ENCODE data around the gene NTRK3. TPM values are rescaled to one million over a fixed set of nuclear protein-coding genes. Genes with fewer than 3 reads are reported as not detected.

Gene NTRK3
- total and polyA plus RNA-seq, 2 donors (not counting 3 experiments of a cell fraction or from before 2014, with no cell fraction given): not detected

DNA sequence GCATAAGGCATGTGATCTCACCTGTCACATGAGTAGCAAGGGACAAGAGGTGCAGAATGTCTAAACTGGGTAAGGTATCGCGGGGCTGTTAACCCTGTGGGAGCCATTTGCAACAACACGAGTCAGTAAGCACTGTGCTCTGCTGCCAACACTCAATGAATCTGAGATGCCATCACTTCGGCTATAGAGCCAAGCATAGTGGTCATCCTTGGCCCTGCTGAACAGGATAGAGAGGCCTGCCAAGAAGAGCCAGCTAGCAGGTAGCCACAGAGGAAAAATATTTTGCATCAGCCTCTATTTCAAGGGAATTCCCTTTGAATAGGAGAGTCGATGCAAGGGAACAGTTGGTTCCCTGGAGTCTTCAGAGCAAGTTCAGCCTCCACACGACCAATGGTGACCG is 137.8 kb downstream of the NTRK3 start:
- POLR2A ChIA-PET: no interaction called here
- TF ChIP-seq, protein P1, sequence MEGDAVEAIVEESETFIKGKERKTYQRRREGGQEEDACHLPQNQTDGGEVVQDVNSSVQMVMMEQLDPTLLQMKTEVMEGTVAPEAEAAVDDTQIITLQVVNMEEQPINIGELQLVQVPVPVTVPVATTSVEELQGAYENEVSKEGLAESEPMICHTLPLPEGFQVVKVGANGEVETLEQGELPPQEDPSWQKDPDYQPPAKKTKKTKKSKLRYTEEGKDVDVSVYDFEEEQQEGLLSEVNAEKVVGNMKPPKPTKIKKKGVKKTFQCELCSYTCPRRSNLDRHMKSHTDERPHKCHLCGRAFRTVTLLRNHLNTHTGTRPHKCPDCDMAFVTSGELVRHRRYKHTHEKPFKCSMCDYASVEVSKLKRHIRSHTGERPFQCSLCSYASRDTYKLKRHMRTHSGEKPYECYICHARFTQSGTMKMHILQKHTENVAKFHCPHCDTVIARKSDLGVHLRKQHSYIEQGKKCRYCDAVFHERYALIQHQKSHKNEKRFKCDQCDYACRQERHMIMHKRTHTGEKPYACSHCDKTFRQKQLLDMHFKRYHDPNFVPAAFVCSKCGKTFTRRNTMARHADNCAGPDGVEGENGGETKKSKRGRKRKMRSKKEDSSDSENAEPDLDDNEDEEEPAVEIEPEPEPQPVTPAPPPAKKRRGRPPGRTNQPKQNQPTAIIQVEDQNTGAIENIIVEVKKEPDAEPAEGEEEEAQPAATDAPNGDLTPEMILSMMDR (IDR thresholded peaks at IDR 0.05; ENCODE audit: extremely low read depth in 1 of 2, insufficient read depth in 1 of 2, low read depth in 1 of 2, low read length in 2 of 2): no peak
- TF ChIP-seq JUN (IDR thresholded peaks at IDR 0.05; ENCODE audit: borderline replicate concordance, insufficient read depth, insufficient read length, low read depth) (no peak), MYC (IDR thresholded peaks at IDR 0.05; ENCODE audit: low read depth, low read length) (no peak), EZH2 (IDR thresholded peaks at IDR 0.05; ENCODE audit: borderline replicate concordance, low read depth, low read length, severe bottlenecking) (no peak), GATA2 (IDR thresholded peaks at IDR 0.05; ENCODE audit: insufficient read depth, insufficient read length, low read depth, low read length) (no peak), POLR2A (IDR thresholded peaks at IDR 0.05; ENCODE audit: low read depth, low read length) (no peak)
- TF ChIP-seq, protein P2, sequence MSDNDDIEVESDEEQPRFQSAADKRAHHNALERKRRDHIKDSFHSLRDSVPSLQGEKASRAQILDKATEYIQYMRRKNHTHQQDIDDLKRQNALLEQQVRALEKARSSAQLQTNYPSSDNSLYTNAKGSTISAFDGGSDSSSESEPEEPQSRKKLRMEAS (IDR thresholded peaks at IDR 0.05; ENCODE audit: insufficient read depth, insufficient read length): no peak
- Histone ChIP-seq H4K20me1 (replicated peaks; ENCODE audit: control insufficient read depth, extremely low read depth, insufficient read depth, low read length) (no peaks in the 10 kb centered on the region), H3K79me2 (ENCODE audit: control insufficient read depth, insufficient read depth, low read length) (no peaks in the 10 kb centered on the region), H3K9ac (replicated peaks; ENCODE audit: extremely low read depth, insufficient read depth, low read length) (no peak overlapping the region), H3K4me1 (ENCODE audit: control insufficient read depth, extremely low read depth, insufficient read depth, low read length) (no peaks in the 10 kb centered on the region), H3K36me3 (ENCODE audit: control insufficient read depth in 2 of 2, extremely low read depth in 1 of 2, insufficient read depth in 2 of 2, low read length in 2 of 2) (no peaks in the 10 kb centered on the region), H3K9me1 (replicated peaks; ENCODE audit: control insufficient read depth, extremely low read depth, insufficient read depth, low read length) (no peaks in the 10 kb centered on the region), H3K4me3 (replicated peaks in 1 of 3; ENCODE audit: insufficient read depth in 1 of 3, low read depth in 1 of 3, low read length in 3 of 3) (no peak overlapping the region), H3K9me3 (replicated peaks; ENCODE audit: control insufficient read depth, insufficient read depth, low read length) (peaks cover 7% of the 10 kb centered on the region), H2AFZ (ENCODE audit: low read depth, low read length) (no peak overlapping the region), H3K27me3 (ENCODE audit: control insufficient read depth in 2 of 2, insufficient read depth in 2 of 2, low read length in 2 of 2) (no peaks in the 10 kb centered on the region), H3K27ac (ENCODE audit: insufficient read depth, low read depth, low read length) (no peak overlapping the region), H3K4me2 (ENCODE audit: insufficient read depth, low read length) (no peak overlapping the region)
- dilution Hi-C loops (cut with MboI; ENCODE audit: extremely low pct_ligation_motif_present, low sequenced_read_pairs) (no loop called here), intact Hi-C loops (cut with micrococcal nuclease) (no loop called here)
- CTCF ChIA-PET: no interaction called here
- no peak for FAIRE-seq
- BruUV-seq (replicated peaks): no TSS peak
- DNase-seq (ENCODE audit: low read depth, low spot score): no peak

All from endothelial cell of umbilical vein (primary cell).